K562 (cell line): ENCODE data around the gene CLCF1. TPM values are rescaled to one million over a fixed set of nuclear protein-coding genes. Genes with fewer than 3 reads are reported as not detected.

Source experiments
- BCOR ChIP-seq: fragments of 450-650 bp; IDR thresholded peaks from 2 replicates; pipeline ENCODE4 v1.6.1; 2016
- CBFA2T3 ChIP-seq: fragments of 450-650 bp; IDR thresholded peaks from 2 replicates; pipeline ENCODE4 v1.6.1; 2017
- CREBBP ChIP-seq: IDR thresholded peaks from one replicate; pipeline ENCODE4 v1.6.1; 2012; ENCODE audit warnings: low read depth, mild to moderate bottlenecking, control low read depth, inconsistent platforms, low read length
- EWSR1 ChIP-seq: fragments of 450-650 bp; IDR thresholded peaks from 2 replicates; pipeline ENCODE4 v1.6.1; 2018; ENCODE audit warnings: borderline replicate concordance, mild to moderate bottlenecking, low read depth, moderate library complexity; ENCODE audit not compliant: partially characterized antibody
- MYBL2 ChIP-seq, 2 experiments: fragments of 450-650 bp in 1 of 2; sonication (generic) in 1 of 2; formaldehyde crosslinking in 1 of 2; IDR thresholded peaks; 2 replicates each; pipeline versions ENCODE4 v1.6.1 to v1.8.1; 2017 to 2022; ENCODE audit warnings: borderline replicate concordance in 1 of 2, inconsistent platforms in 1 of 2, low read depth in 1 of 2, mild to moderate bottlenecking in 1 of 2, missing genetic modification reagents in 1 of 2, moderate library complexity in 1 of 2
- NONO ChIP-seq, 2 experiments: fragments of 200-400 bp in 1 of 2; fragments of 450-650 bp in 1 of 2; formaldehyde crosslinking in 1 of 2; IDR thresholded peaks; 2 replicates each; pipeline ENCODE4 v1.6.1; 2017; ENCODE audit warnings: low read depth in 2 of 2, mild to moderate bottlenecking in 2 of 2, moderate library complexity in 2 of 2, low read length in 1 of 2
- POLR2H ChIP-seq: IDR thresholded peaks from 2 replicates; pipeline ENCODE4 v1.6.1; 2016; ENCODE audit warnings: missing genetic modification characterization, low read depth, mild to moderate bottlenecking, control low read depth, missing compliant biosample characterization, moderate library complexity
- RNF2 ChIP-seq: sonication (generic); IDR thresholded peaks from 2 replicates; pipeline ENCODE4 v1.6.1; 2016
- ZBTB17 ChIP-seq: fragments of 450-650 bp; formaldehyde crosslinking; IDR thresholded peaks from 2 replicates; pipeline ENCODE4 v1.4.0; 2020; ENCODE audit warnings: mild to moderate bottlenecking
- polyA plus RNA-seq, 8 experiments: library from polyadenylated mRNA; depleted of rRNA in 4 of 8; stranded (reverse) in 5 of 8; unstranded in 3 of 8; fragments of >200 nt; fragmentation: Nextera tagmentation in 2 of 8; fragmentation: Illumina TruSeq in 1 of 8; extraction: Ambion mirVana in 2 of 8; extraction: Trizol in 1 of 8; gene quantifications; 2 replicates each; pipeline versions ENCODE4 v1.2.1 to v1.2.3, GENCODE V29; 2011 to 2014; ENCODE audit warnings: inconsistent platforms in 1 of 8, missing spikeins in 1 of 8
- total RNA-seq, 7 experiments: library from RNA; depleted of rRNA in 6 of 7; stranded (reverse); fragments of >200 nt in 6 of 7; fragmentation: Illumina TruSeq in 2 of 7; extraction: Trizol in 2 of 7; gene quantifications; 2 replicates each; pipeline versions ENCODE4 v1.2.1 to v1.2.3, GENCODE V29; 2011 to 2021; ENCODE audit warnings: low replicate concordance in 1 of 7
- TF ChIP-seq, protein P1 (sequence below): IDR thresholded peaks from 2 replicates; pipeline ENCODE4 v1.6.1; 2011; ENCODE audit not compliant: insufficient read length; ENCODE audit errors: extremely low read depth
- TF ChIP-seq, protein P2 (sequence below), 2 experiments: fragments of 450-650 bp in 1 of 2; sonication (generic) in 1 of 2; formaldehyde crosslinking; conservative IDR thresholded peaks; 2 replicates each; pipeline versions ENCODE4 v1.4.0 to v1.8.1; 2020 to 2022; ENCODE audit warnings: mild to moderate bottlenecking in 1 of 2, missing genetic modification reagents in 1 of 2
- TF ChIP-seq, protein P3 (sequence below), 3 experiments: fragments of 200-800 bp in 1 of 3; fragments of 250-450 bp in 1 of 3; fragments of 450-650 bp in 1 of 3; sonication (Bioruptor Pico) in 1 of 3; sonication (Bioruptor generic) in 1 of 3; formaldehyde crosslinking in 1 of 3; IDR thresholded peaks; 2 replicates each; pipeline versions ENCODE4 v1.6.1 to v1.8.0; 2016 to 2022; ENCODE audit warnings: mild to moderate bottlenecking in 2 of 3, missing genetic modification characterization in 2 of 3, missing compliant biosample characterization in 1 of 3, moderate library complexity in 1 of 3
- TF ChIP-seq, protein P4 (sequence below): fragments of 450-650 bp; conservative IDR thresholded peaks from 2 replicates; pipeline ENCODE4 v1.6.1; 2016; ENCODE audit warnings: missing genetic modification characterization, low read depth, mild to moderate bottlenecking, control low read depth, missing compliant biosample characterization
- TF ChIP-seq, protein P5 (sequence below): fragments of 450-650 bp; conservative IDR thresholded peaks from 2 replicates; pipeline ENCODE4 v1.6.1; 2016; ENCODE audit warnings: missing genetic modification characterization, low read depth, mild to moderate bottlenecking, missing compliant biosample characterization, moderate library complexity
- TF ChIP-seq, protein P6 (sequence below): fragments of 250-450 bp; sonication (Bioruptor Pico); IDR thresholded peaks from 2 replicates; pipeline ENCODE4 v1.8.0; 2021; ENCODE audit warnings: mild to moderate bottlenecking, moderate library complexity

CLCF1 gene
- total and polyA plus RNA-seq, 9 of the 15 experiments (the other 6 are each of a cell fraction or from before 2014, with no cell fraction given), result 0.49 to 5.8 (median 3.0) TPM

DNA sequence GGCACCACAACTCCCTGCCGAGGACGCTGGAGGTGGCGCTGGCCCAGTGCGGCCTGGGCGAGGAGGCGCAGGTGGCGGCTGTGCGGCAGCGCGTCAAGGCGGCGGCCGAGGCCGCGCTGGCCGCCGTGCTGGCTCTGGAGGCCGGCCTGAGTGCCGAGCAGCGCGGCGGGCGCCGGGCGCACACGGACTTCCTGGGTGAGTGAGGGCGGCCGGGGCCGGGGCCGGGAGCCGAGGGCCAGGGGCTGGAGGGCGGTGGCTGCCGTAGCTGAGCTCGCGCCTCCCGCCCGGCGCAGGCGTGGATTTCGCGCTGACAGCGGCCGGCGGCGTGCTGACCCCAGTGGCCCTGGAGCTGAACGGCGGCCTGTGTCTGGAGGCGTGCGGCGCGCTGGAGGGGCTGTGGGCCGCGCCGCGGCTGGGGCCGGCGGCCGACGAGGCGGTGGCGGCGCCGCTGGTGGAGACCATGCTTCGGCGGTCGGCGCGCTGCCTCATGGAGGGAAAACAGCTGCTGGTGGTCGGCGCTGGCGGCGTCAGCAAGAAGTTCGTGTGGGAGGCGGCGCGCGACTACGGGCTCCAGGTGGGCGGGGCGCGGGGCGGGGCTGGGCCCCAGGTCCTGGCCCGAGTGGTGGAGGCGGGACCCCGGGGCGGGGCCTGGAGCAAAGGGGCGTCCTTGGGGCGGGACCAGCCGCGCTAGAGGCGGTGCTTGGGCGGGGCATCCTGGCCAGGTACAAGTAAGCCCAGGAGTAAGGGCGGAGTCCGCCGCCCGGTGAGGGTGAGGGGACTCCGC is 47.4 kb upstream of the CLCF1 start (continued):
- TF ChIP-seq CREBBP (no peak), CBFA2T3 (no peak), MYBL2 (IDR thresholded peaks at IDR 0.05; ENCODE audit: low read depth) (no peak), MYBL2 (CRISPR knock-in tag; IDR thresholded peaks at IDR 0.05; ENCODE audit: borderline replicate concordance) (no peak), RNF2 (no peak), ZBTB17 (CRISPR knock-in tag) (peak; percentile 65; the same call in 1 of the 2 replicates), BCOR (no peak), POLR2H (no peak), EWSR1 (no peak), NONO (IDR thresholded peaks at IDR 0.05; ENCODE audit: low read depth in 2 of 2, low read length in 1 of 2) (peak in 1 of 2 experiments; percentile 78; a peak in 2 of 4 replicates)
- TF ChIP-seq, protein P1, sequence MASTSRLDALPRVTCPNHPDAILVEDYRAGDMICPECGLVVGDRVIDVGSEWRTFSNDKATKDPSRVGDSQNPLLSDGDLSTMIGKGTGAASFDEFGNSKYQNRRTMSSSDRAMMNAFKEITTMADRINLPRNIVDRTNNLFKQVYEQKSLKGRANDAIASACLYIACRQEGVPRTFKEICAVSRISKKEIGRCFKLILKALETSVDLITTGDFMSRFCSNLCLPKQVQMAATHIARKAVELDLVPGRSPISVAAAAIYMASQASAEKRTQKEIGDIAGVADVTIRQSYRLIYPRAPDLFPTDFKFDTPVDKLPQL, result no peak
- TF ChIP-seq, protein P2, sequence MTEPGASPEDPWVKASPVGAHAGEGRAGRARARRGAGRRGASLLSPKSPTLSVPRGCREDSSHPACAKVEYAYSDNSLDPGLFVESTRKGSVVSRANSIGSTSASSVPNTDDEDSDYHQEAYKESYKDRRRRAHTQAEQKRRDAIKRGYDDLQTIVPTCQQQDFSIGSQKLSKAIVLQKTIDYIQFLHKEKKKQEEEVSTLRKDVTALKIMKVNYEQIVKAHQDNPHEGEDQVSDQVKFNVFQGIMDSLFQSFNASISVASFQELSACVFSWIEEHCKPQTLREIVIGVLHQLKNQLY (CRISPR knock-in tag; conservative IDR thresholded peaks at IDR 0.05), result no peak
- TF ChIP-seq, protein P3, sequence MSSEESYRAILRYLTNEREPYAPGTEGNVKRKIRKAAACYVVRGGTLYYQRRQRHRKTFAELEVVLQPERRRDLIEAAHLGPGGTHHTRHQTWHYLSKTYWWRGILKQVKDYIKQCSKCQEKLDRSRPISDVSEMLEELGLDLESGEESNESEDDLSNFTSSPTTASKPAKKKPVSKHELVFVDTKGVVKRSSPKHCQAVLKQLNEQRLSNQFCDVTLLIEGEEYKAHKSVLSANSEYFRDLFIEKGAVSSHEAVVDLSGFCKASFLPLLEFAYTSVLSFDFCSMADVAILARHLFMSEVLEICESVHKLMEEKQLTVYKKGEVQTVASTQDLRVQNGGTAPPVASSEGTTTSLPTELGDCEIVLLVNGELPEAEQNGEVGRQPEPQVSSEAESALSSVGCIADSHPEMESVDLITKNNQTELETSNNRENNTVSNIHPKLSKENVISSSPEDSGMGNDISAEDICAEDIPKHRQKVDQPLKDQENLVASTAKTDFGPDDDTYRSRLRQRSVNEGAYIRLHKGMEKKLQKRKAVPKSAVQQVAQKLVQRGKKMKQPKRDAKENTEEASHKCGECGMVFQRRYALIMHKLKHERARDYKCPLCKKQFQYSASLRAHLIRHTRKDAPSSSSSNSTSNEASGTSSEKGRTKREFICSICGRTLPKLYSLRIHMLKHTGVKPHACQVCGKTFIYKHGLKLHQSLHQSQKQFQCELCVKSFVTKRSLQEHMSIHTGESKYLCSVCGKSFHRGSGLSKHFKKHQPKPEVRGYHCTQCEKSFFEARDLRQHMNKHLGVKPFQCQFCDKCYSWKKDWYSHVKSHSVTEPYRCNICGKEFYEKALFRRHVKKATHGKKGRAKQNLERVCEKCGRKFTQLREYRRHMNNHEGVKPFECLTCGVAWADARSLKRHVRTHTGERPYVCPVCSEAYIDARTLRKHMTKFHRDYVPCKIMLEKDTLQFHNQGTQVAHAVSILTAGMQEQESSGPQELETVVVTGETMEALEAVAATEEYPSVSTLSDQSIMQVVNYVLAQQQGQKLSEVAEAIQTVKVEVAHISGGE (CRISPR knock-in tag; IDR thresholded peaks at IDR 0.05), result no peak
- TF ChIP-seq, protein P4, sequence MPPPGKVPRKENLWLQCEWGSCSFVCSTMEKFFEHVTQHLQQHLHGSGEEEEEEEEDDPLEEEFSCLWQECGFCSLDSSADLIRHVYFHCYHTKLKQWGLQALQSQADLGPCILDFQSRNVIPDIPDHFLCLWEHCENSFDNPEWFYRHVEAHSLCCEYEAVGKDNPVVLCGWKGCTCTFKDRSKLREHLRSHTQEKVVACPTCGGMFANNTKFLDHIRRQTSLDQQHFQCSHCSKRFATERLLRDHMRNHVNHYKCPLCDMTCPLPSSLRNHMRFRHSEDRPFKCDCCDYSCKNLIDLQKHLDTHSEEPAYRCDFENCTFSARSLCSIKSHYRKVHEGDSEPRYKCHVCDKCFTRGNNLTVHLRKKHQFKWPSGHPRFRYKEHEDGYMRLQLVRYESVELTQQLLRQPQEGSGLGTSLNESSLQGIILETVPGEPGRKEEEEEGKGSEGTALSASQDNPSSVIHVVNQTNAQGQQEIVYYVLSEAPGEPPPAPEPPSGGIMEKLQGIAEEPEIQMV, result no peak
- TF ChIP-seq, protein P5, sequence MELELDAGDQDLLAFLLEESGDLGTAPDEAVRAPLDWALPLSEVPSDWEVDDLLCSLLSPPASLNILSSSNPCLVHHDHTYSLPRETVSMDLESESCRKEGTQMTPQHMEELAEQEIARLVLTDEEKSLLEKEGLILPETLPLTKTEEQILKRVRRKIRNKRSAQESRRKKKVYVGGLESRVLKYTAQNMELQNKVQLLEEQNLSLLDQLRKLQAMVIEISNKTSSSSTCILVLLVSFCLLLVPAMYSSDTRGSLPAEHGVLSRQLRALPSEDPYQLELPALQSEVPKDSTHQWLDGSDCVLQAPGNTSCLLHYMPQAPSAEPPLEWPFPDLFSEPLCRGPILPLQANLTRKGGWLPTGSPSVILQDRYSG (tag), result no peak
- TF ChIP-seq, protein P6, sequence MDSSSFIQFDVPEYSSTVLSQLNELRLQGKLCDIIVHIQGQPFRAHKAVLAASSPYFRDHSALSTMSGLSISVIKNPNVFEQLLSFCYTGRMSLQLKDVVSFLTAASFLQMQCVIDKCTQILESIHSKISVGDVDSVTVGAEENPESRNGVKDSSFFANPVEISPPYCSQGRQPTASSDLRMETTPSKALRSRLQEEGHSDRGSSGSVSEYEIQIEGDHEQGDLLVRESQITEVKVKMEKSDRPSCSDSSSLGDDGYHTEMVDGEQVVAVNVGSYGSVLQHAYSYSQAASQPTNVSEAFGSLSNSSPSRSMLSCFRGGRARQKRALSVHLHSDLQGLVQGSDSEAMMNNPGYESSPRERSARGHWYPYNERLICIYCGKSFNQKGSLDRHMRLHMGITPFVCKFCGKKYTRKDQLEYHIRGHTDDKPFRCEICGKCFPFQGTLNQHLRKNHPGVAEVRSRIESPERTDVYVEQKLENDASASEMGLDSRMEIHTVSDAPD (CRISPR knock-in tag), result no peak
